ENCODE measurements around the gene DLG2. TPM values are rescaled to one million over a fixed set of nuclear protein-coding genes. Genes with fewer than 3 reads are reported as not detected.

DLG2 gene

DNA sequence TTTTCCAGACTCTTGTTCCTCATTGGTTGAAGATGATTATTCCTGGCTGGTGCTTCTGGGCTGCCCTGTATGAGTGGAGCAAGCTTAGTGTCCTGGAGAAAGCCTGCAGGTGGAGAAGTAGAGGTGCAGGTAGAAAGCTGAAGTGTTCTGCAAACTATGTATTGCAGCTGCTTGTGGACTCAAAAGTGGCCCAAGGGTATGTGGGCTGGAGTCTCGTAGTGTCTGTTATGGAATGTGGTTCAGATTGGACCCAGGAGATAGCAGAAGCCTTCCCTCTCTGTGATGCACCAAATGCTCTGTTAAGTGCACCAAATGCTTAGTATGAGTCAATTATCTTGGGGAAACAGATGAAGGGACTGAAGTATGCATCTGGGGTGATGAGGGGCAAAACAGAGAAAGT is 2218.2 kb downstream of the DLG2 start:
- H2BK12ac ChIP-seq (ENCODE audit: low read length in 2 of 2) = no peak overlapping the region
- H3K23ac ChIP-seq (ENCODE audit: low read length in 2 of 2) = no peak overlapping the region
- H4K91ac ChIP-seq (ENCODE audit: low read length) = no peak overlapping the region
- no peak overlapping the region for H2AK5ac ChIP-seq (ENCODE audit: low read length, severe bottlenecking)
- H3K9me3 ChIP-seq (ENCODE audit: control insufficient read depth, low read length) = no peaks in the 10 kb centered on the region
- WGBS = 48% methylated on average over 1 of the region's 1 CpG
- no peaks in the 10 kb centered on the region for H3K36me3 ChIP-seq (ENCODE audit: control insufficient read depth in 1 of 2, insufficient read depth in 2 of 2, low read depth in 1 of 2, low read length in 2 of 2)
- DNase-seq = no peak
- no peaks in the 10 kb centered on the region for H3K4me1 ChIP-seq (ENCODE audit: control insufficient read depth, insufficient read depth, low read depth, low read length)
- H3K9ac ChIP-seq (ENCODE audit: low read length) = no peak overlapping the region
- H2BK120ac ChIP-seq (ENCODE audit: low read depth, low read length) = no peak overlapping the region
- no peak overlapping the region for H4K8ac ChIP-seq (ENCODE audit: low read length)
- H3K79me1 ChIP-seq (replicated peaks; ENCODE audit: low read length, poor library complexity, severe bottlenecking) = no peaks in the 10 kb centered on the region
- H3K4ac ChIP-seq (ENCODE audit: low read depth in 1 of 2, low read length in 2 of 2) = no peak overlapping the region
- H3K4me2 ChIP-seq (ENCODE audit: low read length, poor library complexity, severe bottlenecking) = no peak overlapping the region
- no peak overlapping the region for H3K14ac ChIP-seq (ENCODE audit: low read length in 2 of 2)
- no peak overlapping the region for H3K27ac ChIP-seq (ENCODE audit: low read length, poor library complexity, severe bottlenecking)
- H3K18ac ChIP-seq (ENCODE audit: low read depth in 1 of 2, low read length in 2 of 2) = no peak overlapping the region
- H2BK5ac ChIP-seq (ENCODE audit: low read depth, low read length, poor library complexity, severe bottlenecking) = no peak overlapping the region
- H3K4me3 ChIP-seq (ENCODE audit: insufficient read depth in 1 of 2, low read depth in 1 of 2, low read length in 2 of 2) = no peak overlapping the region
- no peaks in the 10 kb centered on the region for H3K27me3 ChIP-seq (ENCODE audit: control insufficient read depth in 1 of 2, insufficient read depth in 1 of 2, low read length in 2 of 2)
- H2AFZ ChIP-seq (ENCODE audit: low read depth, low read length) = no peak overlapping the region
- no peak overlapping the region for H2BK15ac ChIP-seq (ENCODE audit: low read depth, poor library complexity, severe bottlenecking)

Small RNAs within 50 kb of the gene (small RNA-seq; reads per million reads assigned to genes)
- gene RF02112 (ENCODE audit: low read depth) (not detected), gene RF02113 (ENCODE audit: low read depth) (not detected), gene RNU6-1292P (ENCODE audit: low read depth) (not detected)

All from mesenchymal stem cell (in vitro differentiated cells and primary cell).